Activated CD4-positive, alpha-beta T cell treated with anti-CD3 and anti-CD28 coated beads, Interleukin-2, amount 10 ng/mL, durations not matched to agents 24 days and 14 days (primary cell): Measurements from ENCODE around the gene PDE2A. TPM values are rescaled to one million over a fixed set of nuclear protein-coding genes. Genes with fewer than 3 reads are reported as not detected.
"Not testable (repeated sequence)": the region's sequence is repeated elsewhere in the genome, so short reads cannot be mapped to it uniquely, and the experiment has no call there.

Source experiments
- DNase-seq: peaks from one replicate; pipeline ENCODE4 v3.0.0; 2022
- H3K27ac Mint-ChIP-seq: one replicate; pipeline ENCODE4 v1.8.0; 2022; ENCODE audit warnings: mild to moderate bottlenecking, mixed read lengths
- H3K27me3 Mint-ChIP-seq: one replicate; pipeline ENCODE4 v1.8.0; 2022; ENCODE audit warnings: mixed read lengths
- H3K36me3 Mint-ChIP-seq: one replicate; pipeline ENCODE4 v1.8.0; 2022; ENCODE audit warnings: low read depth, mild to moderate bottlenecking, mixed read lengths
- H3K4me1 Mint-ChIP-seq: one replicate; pipeline ENCODE4 v1.8.0; 2021; ENCODE audit warnings: mixed read lengths
- H3K4me3 Mint-ChIP-seq: one replicate; pipeline ENCODE4 v1.8.0; 2022; ENCODE audit warnings: mild to moderate bottlenecking, moderate library complexity, mixed read lengths
- H3K9me3 Mint-ChIP-seq: one replicate; pipeline ENCODE4 v1.8.0; 2021; ENCODE audit warnings: mixed read lengths
- intact Hi-C: fragments of 100-400 bp; cut with micrococcal nuclease; formaldehyde crosslinking; loops from one replicate; pipeline ENCODE4 v1.15.1; 2023
- total RNA-seq: library from RNA; stranded (reverse); gene quantifications from 2 replicates; pipeline ENCODE4 v1.2.3, GENCODE V29; 2022

PDE2A gene
- total RNA-seq, 1 donor from 2014 or later = 0.33 TPM

GRCh38 chr11:72573855-72574445 is 100.3 kb downstream of the PDE2A start:
- intact Hi-C loops = loop anchor here (1.0 kb wide), 1 partner anchor 92 kb away; no protein-coding TSS in a partner anchor
- peaks cover 16% of the 10 kb centered on the region for H3K4me1 Mint-ChIP-seq
- H3K9me3 Mint-ChIP-seq = no peaks in the 10 kb centered on the region
- H3K4me3 Mint-ChIP-seq = no peak overlapping the region
- H3K27me3 Mint-ChIP-seq = peaks cover 14% of the 10 kb centered on the region
- no peak overlapping the region for H3K27ac Mint-ChIP-seq
- no peaks in the 10 kb centered on the region for H3K36me3 Mint-ChIP-seq
- DNase-seq = no peak

DNA sequence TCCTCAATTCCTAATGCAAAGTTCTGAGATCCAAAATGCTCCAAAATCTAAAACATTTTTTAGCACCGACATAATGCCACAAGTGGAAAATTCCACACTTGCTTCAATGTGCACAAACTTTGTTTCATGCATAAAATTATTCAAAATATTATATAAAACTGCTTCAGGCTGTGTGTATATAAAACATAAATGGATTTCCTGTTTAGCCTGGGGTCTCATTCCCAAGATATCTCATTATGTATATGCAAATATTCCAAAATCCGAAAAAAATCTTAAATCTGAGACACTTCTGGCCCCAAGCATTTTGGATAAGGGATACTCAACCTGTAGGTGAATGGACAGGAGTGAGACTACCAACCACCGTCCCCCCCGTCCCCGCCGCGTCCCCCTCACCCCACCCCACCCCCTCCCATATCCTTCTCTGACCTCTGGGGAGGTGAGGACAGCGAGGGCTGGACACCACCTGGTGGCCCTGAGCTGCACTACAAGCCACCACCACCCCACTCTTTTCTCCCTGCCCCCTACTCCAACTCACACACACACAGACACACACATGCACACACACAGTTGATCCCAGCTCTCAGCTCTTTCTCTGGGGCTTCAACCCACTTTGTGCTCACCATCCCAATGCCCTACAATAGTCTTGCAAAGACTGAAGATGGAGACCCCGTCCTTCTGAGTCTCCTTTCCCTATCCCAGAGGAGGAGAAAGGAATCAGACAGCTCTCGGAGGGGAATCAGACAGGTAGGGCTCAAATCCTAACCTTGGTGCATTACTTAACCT is 101.0 kb downstream of the PDE2A start:
- Mint-ChIP-seq H3K4me1 (peaks cover 16% of the 10 kb centered on the region), H3K27ac (no peak overlapping the region), H3K4me3 (no peak overlapping the region), H3K36me3 (no peaks in the 10 kb centered on the region), H3K27me3 (peaks cover 14% of the 10 kb centered on the region), H3K9me3 (no peaks in the 10 kb centered on the region)
- DNase-seq = peak; percentile 74
- intact Hi-C loops = loop anchor here (1.0 kb wide), 1 partner anchor 91 kb away; no protein-coding TSS in a partner anchor

DNA sequence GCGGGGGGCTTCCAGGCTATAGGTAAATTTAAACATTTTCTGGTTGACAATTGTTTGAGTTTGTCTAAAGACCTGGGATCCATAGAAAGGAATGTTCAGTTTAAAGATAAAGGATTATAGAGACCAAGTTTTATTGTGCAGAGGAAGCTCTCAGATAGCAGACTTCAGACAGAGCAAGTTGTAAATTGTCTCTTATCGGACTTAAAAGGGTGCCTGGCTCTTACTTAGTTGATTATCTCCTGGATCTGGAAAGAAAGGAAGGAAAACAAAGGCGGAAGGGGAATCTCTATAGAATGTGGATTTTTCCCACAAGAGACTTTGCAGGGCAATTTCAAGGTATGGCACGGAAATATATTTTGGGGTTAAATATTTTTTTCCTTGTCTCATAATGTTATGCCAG is 101.7 kb downstream of the PDE2A start:
- H3K36me3 Mint-ChIP-seq, H3K9me3 Mint-ChIP-seq, H3K4me3 Mint-ChIP-seq, intact Hi-C loops, H3K27ac Mint-ChIP-seq, DNase-seq: not testable (repeated sequence)
- peaks cover 16% of the 10 kb centered on the region for H3K4me1 Mint-ChIP-seq
- peaks cover 14% of the 10 kb centered on the region for H3K27me3 Mint-ChIP-seq

- peaks cover 16% of the 10 kb centered on the region for H3K4me1 Mint-ChIP-seq
- H3K27ac Mint-ChIP-seq = no peak overlapping the region
- intact Hi-C loops = no loop called here
- no peaks in the 10 kb centered on the region for H3K36me3 Mint-ChIP-seq
- no peak overlapping the region for H3K4me3 Mint-ChIP-seq
- H3K27me3 Mint-ChIP-seq = peaks cover 18% of the 10 kb centered on the region
- no peak for DNase-seq
- H3K9me3 Mint-ChIP-seq = no peaks in the 10 kb centered on the region
Measured at GRCh38 chr11:72570893-72571661, 103.1 kb downstream of the PDE2A start.

DNA sequence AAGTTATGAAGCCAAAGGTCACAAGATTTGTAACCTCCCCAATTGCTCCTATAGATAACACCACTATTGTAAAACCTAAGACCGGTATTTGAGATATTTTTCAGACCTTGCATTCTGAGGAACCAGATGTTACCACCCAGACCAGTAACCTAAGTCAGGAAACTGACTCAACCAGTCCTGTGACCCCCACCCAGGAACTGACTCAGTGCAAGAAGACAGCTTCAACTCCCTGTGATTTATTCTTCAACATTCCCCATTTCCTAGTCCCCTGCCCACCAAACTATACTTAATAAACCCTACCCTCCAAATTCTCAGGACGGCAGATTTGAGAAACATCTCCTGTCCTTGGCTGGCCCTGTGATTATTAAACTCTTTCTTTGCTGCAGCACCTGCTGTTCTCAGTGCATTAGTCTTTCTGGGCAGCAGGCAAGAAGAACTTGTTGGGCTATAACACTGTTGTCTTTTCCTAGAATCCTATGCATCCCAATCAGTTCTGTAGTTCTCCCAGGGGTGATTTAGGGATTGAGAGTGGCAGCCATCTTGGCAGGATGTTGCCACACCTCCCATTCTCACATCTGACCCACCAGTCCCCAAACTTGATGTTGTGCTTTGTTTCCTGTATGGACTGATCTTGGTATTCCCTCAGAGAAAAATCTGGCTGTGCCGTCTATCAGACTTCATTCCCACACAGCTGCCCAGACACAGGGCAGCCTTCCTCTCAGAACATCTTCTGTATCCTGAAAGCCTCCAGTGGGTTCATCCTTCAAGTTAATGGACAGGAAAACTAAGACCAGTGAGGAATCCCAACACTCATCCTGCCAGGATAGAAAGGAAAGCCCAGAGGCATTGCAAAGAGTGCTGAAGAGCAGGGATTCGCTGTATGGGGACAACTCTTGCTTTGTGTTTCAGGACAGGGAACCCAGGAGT is 104.0 kb downstream of the PDE2A start:
- intact Hi-C loops = no loop called here
- no peaks in the 10 kb centered on the region for H3K9me3 Mint-ChIP-seq
- H3K4me3 Mint-ChIP-seq = no peak overlapping the region
- no peak overlapping the region for H3K27ac Mint-ChIP-seq
- DNase-seq = no peak
- H3K27me3 Mint-ChIP-seq = peaks cover 18% of the 10 kb centered on the region
- no peaks in the 10 kb centered on the region for H3K36me3 Mint-ChIP-seq
- peaks cover 16% of the 10 kb centered on the region for H3K4me1 Mint-ChIP-seq

- intact Hi-C loops = no loop called here
- Mint-ChIP-seq H3K4me1 (peaks cover 16% of the 10 kb centered on the region), H3K27ac (no peak overlapping the region), H3K9me3 (no peaks in the 10 kb centered on the region), H3K36me3 (no peaks in the 10 kb centered on the region), H3K4me3 (no peak overlapping the region), H3K27me3 (peaks cover 15% of the 10 kb centered on the region)
- no peak for DNase-seq
Measured at GRCh38 chr11:72568861-72569260, 105.4 kb downstream of the PDE2A start.

- no peaks in the 10 kb centered on the region for H3K36me3 Mint-ChIP-seq
- H3K9me3 Mint-ChIP-seq = no peaks in the 10 kb centered on the region
- H3K4me3 Mint-ChIP-seq = no peak overlapping the region
- DNase-seq = no peak
- no peaks in the 10 kb centered on the region for H3K4me1 Mint-ChIP-seq
- peaks cover 10% of the 10 kb centered on the region for H3K27me3 Mint-ChIP-seq
- no peak overlapping the region for H3K27ac Mint-ChIP-seq
- intact Hi-C loops = no loop called here
Measured at GRCh38 chr11:72562431-72562830, 111.8 kb downstream of the PDE2A start.

DNA sequence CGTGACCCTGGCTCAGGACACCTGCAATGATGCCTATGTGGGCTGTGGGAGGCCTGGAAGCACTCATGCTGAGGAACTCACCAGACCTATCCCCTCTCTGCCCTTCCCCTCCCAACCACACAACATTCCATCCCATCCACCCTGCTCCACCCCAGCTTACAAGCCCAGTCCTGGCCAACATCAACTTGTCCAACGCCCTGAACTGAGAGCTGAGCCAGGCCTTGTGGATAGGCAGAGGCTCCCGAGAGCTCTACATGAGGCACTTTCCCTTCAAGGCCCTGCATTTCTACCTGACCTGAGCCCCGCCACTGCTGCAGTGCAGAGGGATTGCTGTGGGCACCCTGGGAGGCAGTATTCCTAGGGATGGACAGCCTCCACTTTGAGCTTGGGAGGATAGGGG is 112.4 kb downstream of the PDE2A start:
- Mint-ChIP-seq H3K27me3 (peaks cover 15% of the 10 kb centered on the region), H3K36me3 (no peaks in the 10 kb centered on the region), H3K4me1 (no peaks in the 10 kb centered on the region), H3K4me3 (no peak overlapping the region), H3K27ac (no peak overlapping the region), H3K9me3 (no peaks in the 10 kb centered on the region)
- DNase-seq = no peak
- intact Hi-C loops = no loop called here

- H3K4me1 Mint-ChIP-seq, intact Hi-C loops, DNase-seq, H3K27ac Mint-ChIP-seq, H3K9me3 Mint-ChIP-seq, H3K36me3 Mint-ChIP-seq, H3K4me3 Mint-ChIP-seq: not testable (repeated sequence)
- H3K27me3 Mint-ChIP-seq = peaks cover 16% of the 10 kb centered on the region
Measured at GRCh38 chr11:72560864-72561263, 113.4 kb downstream of the PDE2A start.

DNA sequence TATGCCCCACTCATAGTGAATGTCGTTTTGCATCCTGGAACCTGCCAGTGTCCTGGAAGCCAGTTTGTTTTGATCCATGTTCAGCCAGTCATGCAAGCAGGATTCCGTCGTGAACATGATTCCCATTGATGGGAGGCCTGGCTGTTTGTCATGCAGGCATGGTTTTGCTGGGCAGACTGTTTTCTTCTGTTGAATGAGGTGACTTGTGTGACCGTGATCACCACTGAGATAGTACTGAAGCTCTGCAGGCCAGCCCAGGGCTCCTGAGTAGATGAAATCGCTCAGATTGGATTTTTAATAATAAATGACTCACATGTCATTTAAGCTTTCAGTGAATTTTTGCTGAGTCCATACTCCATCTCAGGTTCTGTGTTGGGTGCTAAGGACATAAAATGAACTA is 117.8 kb downstream of the PDE2A start:
- Mint-ChIP-seq H3K9me3 (no peaks in the 10 kb centered on the region), H3K4me3 (no peak overlapping the region), H3K36me3 (no peaks in the 10 kb centered on the region), H3K27ac (no peak overlapping the region), H3K4me1 (peaks cover 2% of the 10 kb centered on the region), H3K27me3 (peaks cover 30% of the 10 kb centered on the region)
- intact Hi-C loops = no loop called here
- DNase-seq = no peak

DNA sequence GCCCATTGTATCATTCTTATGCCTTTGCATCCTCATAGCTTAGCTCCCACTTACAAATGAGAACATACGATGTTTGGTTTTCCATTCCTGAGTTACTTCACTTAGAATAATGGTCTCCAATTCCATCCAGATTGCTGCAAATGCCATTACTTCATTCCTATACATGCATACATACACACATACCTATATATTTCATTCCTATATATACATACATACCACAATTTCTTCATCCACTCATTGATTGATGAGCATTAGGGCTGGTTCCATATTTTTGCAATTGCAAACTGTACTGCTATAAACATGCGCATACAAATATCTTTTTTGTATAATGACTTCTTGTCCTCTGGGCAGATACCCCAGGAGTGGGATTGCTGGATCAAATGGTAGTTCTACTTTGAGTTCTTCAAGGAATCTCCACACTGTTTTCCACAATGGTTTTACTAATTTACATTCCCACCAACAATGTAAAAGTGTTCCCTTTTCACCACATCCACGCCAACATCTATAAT is 119.2 kb downstream of the PDE2A start:
- DNase-seq, H3K4me3 Mint-ChIP-seq, H3K36me3 Mint-ChIP-seq, H3K27ac Mint-ChIP-seq, H3K4me1 Mint-ChIP-seq, H3K9me3 Mint-ChIP-seq, intact Hi-C loops: not testable (repeated sequence)
- peaks cover 30% of the 10 kb centered on the region for H3K27me3 Mint-ChIP-seq

- peaks cover 2% of the 10 kb centered on the region for H3K4me1 Mint-ChIP-seq
- intact Hi-C loops = loop anchor here (1.0 kb wide), 1 partner anchor 71 kb away; no protein-coding TSS in a partner anchor
- H3K9me3 Mint-ChIP-seq = no peaks in the 10 kb centered on the region
- no peak overlapping the region for H3K27ac Mint-ChIP-seq
- H3K4me3 Mint-ChIP-seq = no peak overlapping the region
- peak; percentile 73 for DNase-seq
- H3K27me3 Mint-ChIP-seq = peaks cover 30% of the 10 kb centered on the region
- H3K36me3 Mint-ChIP-seq = no peaks in the 10 kb centered on the region
Measured at GRCh38 chr11:72553706-72554105, 120.5 kb downstream of the PDE2A start.

DNA sequence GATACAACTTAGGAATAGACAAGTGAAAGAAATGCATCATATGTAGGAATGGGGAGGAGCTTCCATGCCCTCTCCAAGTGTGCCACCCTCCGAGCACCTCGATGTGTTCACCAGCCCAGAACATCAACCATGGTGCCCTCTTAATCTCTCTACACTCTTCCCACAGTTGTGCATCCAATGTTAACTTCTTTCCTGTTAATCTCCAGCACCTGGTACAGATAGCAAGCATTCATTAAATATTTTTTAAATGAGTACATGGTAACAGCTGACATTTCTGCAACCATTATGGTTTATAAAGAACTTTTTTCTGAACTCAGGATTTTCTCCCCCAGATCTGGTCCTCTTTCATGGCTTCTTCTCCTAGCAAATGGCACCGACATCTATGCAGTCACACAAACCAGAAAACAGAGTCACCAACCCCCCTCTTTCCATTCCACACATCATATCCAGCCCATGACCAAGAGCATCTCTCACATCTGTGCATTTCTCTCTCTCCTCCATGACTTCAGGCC is 121.8 kb downstream of the PDE2A start:
- H3K4me3 Mint-ChIP-seq = no peak overlapping the region
- no peaks in the 10 kb centered on the region for H3K9me3 Mint-ChIP-seq
- H3K36me3 Mint-ChIP-seq = no peaks in the 10 kb centered on the region
- intact Hi-C loops = no loop called here
- peaks cover 2% of the 10 kb centered on the region for H3K4me1 Mint-ChIP-seq
- no peak overlapping the region for H3K27ac Mint-ChIP-seq
- peaks cover 23% of the 10 kb centered on the region for H3K27me3 Mint-ChIP-seq
- DNase-seq = no peak
